Gastrocnemius medialis (tissue), 4 donors: ENCODE data around the gene PMAIP1. TPM values are rescaled to one million over a fixed set of nuclear protein-coding genes. Genes with fewer than 3 reads are reported as not detected.
"Not testable (repeated sequence)": the region's sequence is repeated elsewhere in the genome, so short reads cannot be mapped to it uniquely, and the experiment has no call there.

Source experiments
- ATAC-seq, 2 donors: fragments of 150-250 bp; one replicate each; pipeline ENCODE4 v1.9.1; 2016
- DNase-seq, 2 donors: peaks; one replicate each; pipeline ENCODE4 v3.0.0-alpha.2; 2019
- H3K27ac ChIP-seq, 4 donors: fragments of 200-600 bp; sonication (generic); 1 replicate in 1 of 4; 2 replicates in 3 of 4; pipeline ENCODE4 v1.5.1; 2016 to 2018; ENCODE audit warnings: mild to moderate bottlenecking in 2 of 4, moderate library complexity in 1 of 4
- H3K27me3 ChIP-seq, 3 donors: fragments of 200-600 bp; sonication (generic) in 2 of 3; 1 replicate in 1 of 3; 2 replicates in 2 of 3; pipeline versions ENCODE4 v1.5.1 to v1.6.0; 2016 to 2019; ENCODE audit warnings: mild to moderate bottlenecking in 1 of 3, moderate library complexity in 1 of 3
- H3K36me3 ChIP-seq, 2 donors: fragments of 200-600 bp; sonication (generic) in 1 of 2; one replicate each; pipeline ENCODE4 v1.5.1; 2017 to 2018
- H3K4me1 ChIP-seq, 2 donors: fragments of 200-600 bp; sonication (generic) in 1 of 2; one replicate each; pipeline ENCODE4 v1.5.1; 2016 to 2017; ENCODE audit warnings: mild to moderate bottlenecking in 2 of 2
- H3K4me3 ChIP-seq, 4 donors: fragments of 200-600 bp; sonication (generic) in 3 of 4; 1 replicate in 1 of 4; 2 replicates in 3 of 4; pipeline ENCODE4 v1.5.1; 2016 to 2019; ENCODE audit warnings: mild to moderate bottlenecking in 2 of 4
- H3K9me3 ChIP-seq, 3 donors: fragments of 200-600 bp; sonication (generic) in 2 of 3; 1 replicate in 1 of 3; 2 replicates in 2 of 3; pipeline ENCODE4 v1.5.1; 2016 to 2019
- CTCF ChIP-seq, 5 experiments: fragments of 450-650 bp in 3 of 5; fragments of 200-600 bp in 2 of 5; sonication (generic) in 2 of 5; IDR thresholded peaks in 4 of 5; conservative IDR thresholded peaks in 1 of 5; 1 replicate in 4 of 5; 2 replicates in 1 of 5; pipeline ENCODE4 v1.5.1; 2016 to 2019; ENCODE audit warnings: antibody characterized with exemption in 5 of 5, mild to moderate bottlenecking in 3 of 5, moderate library complexity in 3 of 5
- POLR2A ChIP-seq, 2 donors: fragments of 450-650 bp; IDR thresholded peaks; one replicate each; pipeline ENCODE4 v1.6.1; 2017; ENCODE audit warnings: antibody characterized with exemption in 2 of 2, mild to moderate bottlenecking in 2 of 2, moderate library complexity in 2 of 2
- in situ Hi-C, 4 donors: fragments of 200-750 bp; cut with MboI; loops; one replicate each; pipeline versions ENCODE4 v1.15.0 to v1.8.0; 2017; ENCODE audit warnings: low sequenced_read_pairs in 4 of 4
- intact Hi-C: fragments of 100-400 bp; cut with DNase I; formaldehyde crosslinking; loops from one replicate; pipeline ENCODE4 v1.15.1; 2023; ENCODE audit warnings: low total_unique reads
- total RNA-seq, 4 donors: library from RNA; depleted of rRNA; stranded (reverse); fragments of >200 nt; gene quantifications; one replicate each; pipeline versions ENCODE4 v1.1.0 to v1.2.3, GENCODE V29; 2016

The PMAIP1 gene
- total RNA-seq, 4 donors from 2014 or later = 0.27 to 1.7 (median 1.2) TPM; not detected in 1

DNA sequence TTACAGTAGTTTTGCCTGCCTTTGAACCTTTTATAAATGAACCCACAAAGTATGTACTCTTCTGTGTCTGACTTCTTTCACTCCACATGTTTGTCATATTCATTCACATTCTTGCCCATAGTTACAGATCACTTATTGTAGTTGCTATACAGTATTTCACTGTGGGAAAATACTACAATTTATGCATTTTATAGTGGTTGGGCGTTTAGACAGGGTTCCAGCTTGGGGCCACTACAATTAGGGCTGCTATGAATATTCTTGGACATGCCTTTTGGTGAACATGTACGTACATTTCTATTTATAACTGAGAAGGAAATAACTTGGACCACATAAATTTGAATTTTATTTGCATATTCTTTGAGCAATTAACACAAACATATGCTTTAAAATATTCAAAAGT lies 15.4 kb upstream of the PMAIP1 start:
- Histone ChIP-seq H3K27ac (no peak overlapping the region), H3K27me3 (no peaks in the 10 kb centered on the region), H3K4me1 (peaks cover 0 to 5% of the 10 kb centered on the region in 2 donors), H3K4me3 (no peak overlapping the region), H3K36me3 (no peaks in the 10 kb centered on the region), H3K9me3 (no peaks in the 10 kb centered on the region)
- intact Hi-C loops = no loop called here
- TF ChIP-seq CTCF (IDR thresholded peaks at IDR 0.05 in 4 of 5, conservative IDR thresholded peaks at IDR 0.05 in 1 of 5) (no peak), POLR2A (IDR thresholded peaks at IDR 0.05) (no peak)
- in situ Hi-C loops = no loop called here
- ATAC-seq = no peak
- DNase-seq = no peak

DNA sequence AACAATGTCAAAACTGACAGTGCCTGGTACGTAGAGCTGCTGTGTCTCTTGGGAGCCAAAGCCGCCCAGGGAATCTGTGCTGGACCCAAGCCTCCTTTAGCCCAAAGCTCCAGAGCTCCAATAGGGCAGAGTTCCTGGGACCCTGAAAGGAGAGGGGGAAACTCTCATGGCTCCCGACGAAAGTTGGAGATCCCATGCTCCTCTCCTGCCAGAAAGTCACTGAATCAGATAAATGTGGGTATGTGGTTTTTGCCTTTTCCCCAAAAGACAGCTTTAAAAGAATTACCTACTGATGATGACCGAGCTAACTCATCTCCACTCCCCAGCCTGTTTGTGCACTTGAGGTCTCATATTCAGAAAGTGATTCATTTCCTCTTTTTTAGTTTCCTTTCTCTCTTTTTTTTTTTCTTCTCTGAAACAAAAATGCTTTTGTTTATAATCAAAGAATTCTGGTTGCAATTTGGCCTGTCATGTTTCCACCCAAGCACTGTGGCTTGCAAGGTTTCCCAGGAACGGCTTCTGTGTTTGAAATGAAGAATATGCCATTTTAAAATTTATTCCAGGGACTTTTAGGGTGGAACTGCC lies 14.1 kb upstream of the PMAIP1 start:
- Histone ChIP-seq H3K4me1 (peaks cover 0 to 5% of the 10 kb centered on the region in 2 donors), H3K27ac (no peak overlapping the region), H3K9me3 (no peaks in the 10 kb centered on the region), H3K4me3 (no peak overlapping the region), H3K27me3 (no peaks in the 10 kb centered on the region), H3K36me3 (no peaks in the 10 kb centered on the region)
- TF ChIP-seq POLR2A (IDR thresholded peaks at IDR 0.05) = no peak
- in situ Hi-C loops (no loop called here), intact Hi-C loops (no loop called here)
- no peak for ATAC-seq
- DNase-seq = no peak

- H3K36me3 ChIP-seq, H3K27ac ChIP-seq, H3K4me3 ChIP-seq, H3K27me3 ChIP-seq, ATAC-seq, DNase-seq, in situ Hi-C loops, H3K4me1 ChIP-seq, H3K9me3 ChIP-seq, intact Hi-C loops: not testable (repeated sequence)
These were observed 13.4 kb upstream of the PMAIP1 start for GRCh38 chr18:59886399-59886798.

- H3K36me3 ChIP-seq = no peaks in the 10 kb centered on the region
- ATAC-seq = no peak
- H3K27ac ChIP-seq = no peak overlapping the region
- in situ Hi-C loops (no loop called here), intact Hi-C loops (no loop called here)
- H3K4me3 ChIP-seq = no peak overlapping the region
- DNase-seq = no peak
- H3K9me3 ChIP-seq = no peaks in the 10 kb centered on the region
- H3K4me1 ChIP-seq = no peaks in the 10 kb centered on the region
- no peaks in the 10 kb centered on the region for H3K27me3 ChIP-seq
- TF ChIP-seq CTCF (IDR thresholded peaks at IDR 0.05 in 4 of 5, conservative IDR thresholded peaks at IDR 0.05 in 1 of 5) (no peak), POLR2A (IDR thresholded peaks at IDR 0.05) (no peak)
These were observed 7.7 kb upstream of the PMAIP1 start for GRCh38 chr18:59892123-59892522.

DNA sequence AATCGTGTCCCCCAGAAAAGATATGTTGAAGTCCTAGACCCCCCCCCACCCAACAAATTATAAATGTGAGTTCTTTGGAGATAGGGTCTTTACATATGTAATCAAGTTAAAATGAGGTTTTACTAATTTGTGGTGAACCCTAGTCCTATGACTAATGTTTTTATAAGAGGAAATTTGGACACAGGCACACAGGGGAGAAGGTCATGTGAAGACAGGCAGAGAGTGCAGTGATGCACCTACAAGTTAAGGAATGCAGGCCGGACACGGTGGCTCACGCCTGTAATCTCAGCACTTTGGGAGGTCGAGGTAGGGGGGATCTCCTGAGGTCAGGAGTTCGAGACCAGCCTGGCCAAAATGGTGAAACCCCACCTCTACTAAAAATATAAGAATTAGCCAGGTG lies 5.8 kb upstream of the PMAIP1 start:
- H3K27me3 ChIP-seq = no peaks in the 10 kb centered on the region
- no peak for TF ChIP-seq CTCF (IDR thresholded peaks at IDR 0.05 in 4 of 5, conservative IDR thresholded peaks at IDR 0.05 in 1 of 5)
- TF ChIP-seq POLR2A (IDR thresholded peaks at IDR 0.05) = no peak
- no peaks in the 10 kb centered on the region for H3K36me3 ChIP-seq
- intact Hi-C loops = no loop called here
- in situ Hi-C loops = no loop called here
- H3K9me3 ChIP-seq = no peaks in the 10 kb centered on the region
- no peak for DNase-seq
- ATAC-seq = no peak
- H3K4me1 ChIP-seq = no peaks in the 10 kb centered on the region
- H3K4me3 ChIP-seq = no peak overlapping the region
- H3K27ac ChIP-seq = no peak overlapping the region
